Liver (tissue), 3 donors: ENCODE results near the gene DIP2B.

Experiments used
- ATF3 ChIP-seq: IDR thresholded peaks from 2 replicates; pipeline ENCODE4 v1.6.1; 2016; ENCODE audit warnings: antibody characterized with exemption
- CTCF ChIP-seq: fragments of 150-350 bp; IDR thresholded peaks from 2 replicates; pipeline ENCODE4 v1.5.1; 2017; ENCODE audit warnings: improper control_type of control experiment, low read depth, low read length; ENCODE audit not compliant: missing input control
- FOXA1 ChIP-seq: IDR thresholded peaks from 2 replicates; pipeline ENCODE4 v1.6.1; 2016; ENCODE audit warnings: antibody characterized with exemption
- GABPA ChIP-seq, 2 donors: IDR thresholded peaks in 1 of 2; conservative IDR thresholded peaks in 1 of 2; 2 replicates each; pipeline ENCODE4 v1.6.1; 2016; ENCODE audit warnings: antibody characterized with exemption in 2 of 2, mild to moderate bottlenecking in 1 of 2, moderate library complexity in 1 of 2
- JUND ChIP-seq, 2 donors: IDR thresholded peaks; 2 replicates each; pipeline ENCODE4 v1.6.1; 2016; ENCODE audit warnings: antibody characterized with exemption in 2 of 2
- NR2F2 ChIP-seq: IDR thresholded peaks from 2 replicates; pipeline ENCODE4 v1.6.1; 2016; ENCODE audit warnings: antibody characterized with exemption
- RAD21 ChIP-seq, 2 donors: IDR thresholded peaks; 2 replicates each; pipeline ENCODE4 v1.6.1; 2016; ENCODE audit warnings: antibody characterized with exemption in 2 of 2, mild to moderate bottlenecking in 2 of 2
- REST ChIP-seq: IDR thresholded peaks from 2 replicates; pipeline ENCODE4 v1.6.1; 2016; ENCODE audit warnings: antibody characterized with exemption, mild to moderate bottlenecking
- TAF1 ChIP-seq: conservative IDR thresholded peaks from 2 replicates; pipeline ENCODE4 v1.6.1; 2016; ENCODE audit warnings: antibody characterized with exemption, mild to moderate bottlenecking
- YY1 ChIP-seq: IDR thresholded peaks from 2 replicates; pipeline ENCODE4 v1.6.1; 2016; ENCODE audit warnings: antibody characterized with exemption, mild to moderate bottlenecking
- donor health status: healthy.
- donor health status: healthy.

GRCh38 chr12:50763639-50764285 is 259.0 kb downstream of the DIP2B start, which contains the start of gene ATF1:
- TF ChIP-seq GABPA (IDR thresholded peaks at IDR 0.05 in 1 of 2, conservative IDR thresholded peaks at IDR 0.05 in 1 of 2) (no peak), CTCF (no peak), TAF1 (no peak), REST (no peak), JUND (IDR thresholded peaks at IDR 0.05) (peak in 1 of 2 donors; percentile 22), RAD21 (IDR thresholded peaks at IDR 0.05) (no peak), YY1 (peak; percentile 98), ATF3 (no peak), FOXA1 (no peak), NR2F2 (peak; percentile 36)
